ENCODE measurements around the gene NUDT10. TPM values are rescaled to one million over a fixed set of nuclear protein-coding genes. Genes with fewer than 3 reads are reported as not detected.

NUDT10 gene
- total RNA-seq, 1 experiment from 2014 or later, result 22.2 TPM

- Mint-ChIP-seq H3K27me3 (ENCODE audit: low read depth) (no peaks in the 10 kb centered on the region; the same call in 1 of the 2 replicates), H3K4me1 (no peaks in the 10 kb centered on the region), H3K27ac (no peak overlapping the region), H3K9me3 (no peaks in the 10 kb centered on the region), H3K4me3 (no peak overlapping the region), H3K36me3 (no peaks in the 10 kb centered on the region)
- no peak for TF ChIP-seq RORB (CRISPR knock-in tag; IDR thresholded peaks at IDR 0.05)
- TF ChIP-seq, protein P1, sequence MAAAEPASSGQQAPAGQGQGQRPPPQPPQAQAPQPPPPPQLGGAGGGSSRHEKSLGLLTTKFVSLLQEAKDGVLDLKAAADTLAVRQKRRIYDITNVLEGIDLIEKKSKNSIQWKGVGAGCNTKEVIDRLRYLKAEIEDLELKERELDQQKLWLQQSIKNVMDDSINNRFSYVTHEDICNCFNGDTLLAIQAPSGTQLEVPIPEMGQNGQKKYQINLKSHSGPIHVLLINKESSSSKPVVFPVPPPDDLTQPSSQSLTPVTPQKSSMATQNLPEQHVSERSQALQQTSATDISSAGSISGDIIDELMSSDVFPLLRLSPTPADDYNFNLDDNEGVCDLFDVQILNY (CRISPR knock-in tag; IDR thresholded peaks at IDR 0.05), result no peak
- no peak for TF ChIP-seq MXD4 (CRISPR knock-in tag; IDR thresholded peaks at IDR 0.05; ENCODE audit: borderline replicate concordance)
- no peak for TF ChIP-seq SP1 (CRISPR knock-in tag; conservative IDR thresholded peaks at IDR 0.05)
- ChIA-PET POLR2A (no interaction called here), CTCF (interaction anchor here (1.0 kb wide), 1 partner anchor 40 kb away, joined by 3 read pairs; no protein-coding TSS in a partner anchor)
- DNase-seq (ENCODE audit: low spot score) (no peak), ATAC-seq (no peak)
These were observed 44.0 kb downstream of the NUDT10 start for GRCh38 chrX:51376672-51377071.

Other genes with a start within 250 kb of the NUDT10 start
- 24.3 to 27.8 TPM (median 25.1 TPM) in 3 replicates for gene NUDT11, start 163.8 kb downstream of the NUDT10 start, total RNA-seq (2021)

Data from WTC11 (cell line).